KBM-7 (cell line): ENCODE measurements around the gene PRSS58.

Experiments used
- DNase-seq: peaks from one replicate; pipeline ENCODE4 v3.0.0-alpha.2; 2015
- in situ Hi-C: fragments of 300-500 bp; cut with MboI; formaldehyde crosslinking; loops from 2 replicates; pipeline ENCODE4 v1.14.3; 2020; ENCODE audit warnings: low sequenced_read_pairs, low pct_unique_long_range_greater_than_20kb, mixed read lengths

PRSS58 gene

GRCh38 chr7:142257958-142258357 lies at the start of gene PRSS58:
TSS of gene PRSS58 (minus strand) at chr7:142258058. CDS start at chr7:142257707, 351 bp downstream.
- no peak for DNase-seq
- in situ Hi-C loops, result no loop called here

DNA sequence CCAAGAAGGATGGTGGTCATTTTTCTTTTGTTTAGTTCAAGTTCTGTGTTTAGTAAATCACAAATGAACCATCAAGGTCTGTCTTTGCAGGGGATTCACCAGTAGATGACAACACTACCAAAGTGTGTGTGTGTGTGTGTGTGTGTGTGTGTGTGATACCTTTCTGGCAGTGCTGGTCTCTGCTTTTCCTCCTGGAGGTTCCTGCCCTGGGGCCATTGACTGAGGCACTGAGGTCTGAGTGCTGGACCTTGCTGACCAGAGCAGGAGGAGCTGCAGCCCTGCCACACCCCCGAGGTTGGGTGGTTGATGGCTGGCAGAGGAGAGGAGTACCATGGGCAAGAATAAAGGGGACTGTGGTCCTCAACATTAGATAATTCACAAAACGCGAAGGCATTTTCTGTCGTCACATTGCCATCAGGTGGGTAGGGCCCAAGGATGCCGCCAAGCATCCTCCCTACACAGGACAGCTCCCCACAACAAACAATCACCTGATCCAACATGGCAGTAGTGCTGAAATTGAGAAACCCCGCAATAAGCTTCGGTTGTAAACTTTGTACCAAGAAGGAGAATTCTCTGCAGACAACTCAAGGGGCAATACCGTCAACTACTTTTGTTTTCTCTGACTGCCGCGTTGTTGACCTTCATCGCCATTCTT lies 49.5 kb upstream of the PRSS58 start:
- in situ Hi-C loops, result no loop called here
- DNase-seq, result no peak

GRCh38 chr7:142303650-142304049 lies 45.8 kb upstream of the PRSS58 start:
- DNase-seq, result peak; percentile 18
- in situ Hi-C loops, result no loop called here

- in situ Hi-C loops, result no loop called here
These were observed 44.2 kb upstream of the PRSS58 start for GRCh38 chr7:142301923-142302550.

DNA sequence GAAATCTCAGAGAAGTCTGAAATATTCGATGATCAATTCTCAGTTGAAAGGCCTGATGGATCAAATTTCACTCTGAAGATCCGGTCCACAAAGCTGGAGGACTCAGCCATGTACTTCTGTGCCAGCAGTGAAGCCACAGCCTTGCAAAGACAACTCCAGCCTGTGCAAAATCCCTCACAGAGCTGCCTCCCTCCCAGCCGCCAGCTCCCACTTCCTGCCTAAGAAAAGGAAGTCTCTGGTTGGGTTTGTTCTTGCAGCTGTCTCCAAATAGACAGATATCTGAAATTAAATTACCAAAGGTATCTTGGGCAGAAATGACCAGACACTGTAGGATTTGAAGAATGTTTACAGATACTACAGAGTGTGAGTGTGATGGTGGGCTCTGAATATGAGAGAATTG lies 43.4 kb upstream of the PRSS58 start:
- peak; percentile 56 for DNase-seq

More at GRCh38 chr7:142301923-142302550, 44.2 kb upstream of the PRSS58 start:
- DNase-seq, result peak; percentile 37

DNA sequence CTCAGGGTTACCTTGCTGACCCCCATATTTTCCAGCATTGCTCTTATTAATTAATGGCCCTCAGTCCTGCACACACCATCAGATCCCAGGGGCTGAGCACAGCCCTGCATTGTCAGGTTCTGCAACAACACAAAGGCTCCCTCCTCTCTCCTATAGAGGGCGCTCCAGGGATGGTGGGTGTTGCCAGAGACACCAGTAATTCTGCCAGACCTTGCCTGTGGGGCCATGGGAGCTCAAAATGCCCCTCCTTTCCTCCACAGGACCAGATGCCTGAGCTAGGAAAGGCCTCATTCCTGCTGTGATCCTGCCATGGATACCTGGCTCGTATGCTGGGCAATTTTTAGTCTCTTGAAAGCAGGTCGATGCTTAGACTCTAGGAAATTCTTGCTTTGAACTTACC lies 42.8 kb upstream of the PRSS58 start:
- peak; percentile 11 for DNase-seq
- in situ Hi-C loops, result no loop called here

More for the DNA sequence above, 43.4 kb upstream of the PRSS58 start:
- in situ Hi-C loops, result no loop called here

GRCh38 chr7:142299237-142299781 lies 41.5 kb upstream of the PRSS58 start:
- no peak for DNase-seq
- in situ Hi-C loops, result no loop called here

GRCh38 chr7:142298627-142299026 lies 40.8 kb upstream of the PRSS58 start:
- in situ Hi-C loops, result no loop called here
- DNase-seq, result no peak

DNA sequence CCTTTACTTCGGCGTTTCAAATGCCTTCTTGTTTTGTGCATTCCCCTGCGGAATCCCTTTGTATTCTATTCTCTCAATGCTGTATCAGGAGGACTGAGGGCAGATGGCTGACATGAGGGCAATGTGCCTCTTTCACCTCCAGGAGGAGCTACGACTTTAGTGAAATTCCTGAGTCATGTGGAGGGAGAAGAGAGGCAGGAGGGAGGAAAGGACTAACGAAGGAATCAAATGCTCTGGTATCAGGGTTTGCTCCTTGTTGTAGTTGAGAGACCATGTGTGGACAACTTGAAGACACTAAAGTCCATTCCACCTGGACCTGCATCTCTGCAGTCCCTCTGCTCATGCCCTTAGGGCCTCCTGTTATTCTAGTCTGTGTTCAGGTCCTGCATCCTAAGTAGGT lies 40.2 kb upstream of the PRSS58 start:
- in situ Hi-C loops, result no loop called here
- peak; percentile 12 for DNase-seq

DNA sequence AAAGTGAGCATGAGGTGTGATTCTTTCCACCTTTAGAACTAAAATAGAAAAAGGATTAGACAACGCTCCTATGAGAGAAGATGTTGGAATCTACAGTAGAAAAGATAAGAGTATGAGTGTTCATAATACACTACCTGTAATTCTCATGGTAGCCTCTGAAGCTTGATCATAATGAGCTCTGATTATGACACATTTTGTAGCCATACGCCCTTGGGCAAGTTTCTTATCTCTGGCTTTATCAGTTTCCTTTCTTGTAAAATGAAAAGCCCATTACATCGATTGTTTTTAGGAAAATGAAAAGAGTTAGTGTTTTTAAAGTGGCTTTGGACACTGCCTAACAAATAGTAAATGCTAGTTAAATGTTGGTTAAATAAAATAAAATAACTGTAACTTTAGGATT lies 22.4 kb upstream of the PRSS58 start:
- no peak for DNase-seq
- in situ Hi-C loops, result no loop called here

GRCh38 chr7:142279601-142280000 lies 21.7 kb upstream of the PRSS58 start:
- no peak for DNase-seq
- in situ Hi-C loops, result no loop called here

DNA sequence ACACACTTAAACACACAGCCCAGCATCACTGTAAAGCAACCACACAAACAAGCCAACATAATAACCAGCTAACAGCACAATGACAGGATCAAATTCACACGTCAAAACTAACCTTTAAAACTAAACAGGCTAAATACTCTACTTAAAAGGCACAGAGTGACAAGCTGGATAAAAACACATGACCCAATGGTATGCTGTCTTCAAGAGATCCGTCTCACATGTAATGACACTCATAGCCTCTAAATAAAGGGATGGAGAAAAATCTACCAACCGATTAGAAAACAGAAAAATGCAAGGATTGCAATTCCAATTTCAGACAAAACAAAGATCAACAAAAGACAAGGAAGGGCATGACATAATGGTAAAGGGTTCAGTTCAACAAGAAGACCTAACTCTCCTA lies 17.2 kb upstream of the PRSS58 start:
- no peak for DNase-seq
- in situ Hi-C loops, result no loop called here

DNA sequence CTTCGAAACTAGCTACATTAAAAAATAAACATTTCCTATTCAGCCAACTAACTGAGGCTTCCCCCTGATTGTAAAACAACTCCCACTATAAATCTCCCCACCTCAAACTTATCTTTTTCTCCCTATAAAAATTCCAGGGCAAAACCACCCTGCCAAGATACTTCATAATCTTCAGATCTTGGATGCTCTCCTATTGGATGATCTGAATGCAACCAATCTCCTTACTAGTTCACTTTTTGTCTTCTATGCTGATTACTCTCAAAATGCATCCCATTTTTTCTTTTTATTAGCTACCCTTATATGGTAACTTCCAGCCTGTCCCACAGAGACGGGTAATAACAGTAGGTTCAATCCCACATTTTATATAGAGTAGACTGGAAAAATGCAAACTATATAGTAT lies 15.0 kb upstream of the PRSS58 start:
- in situ Hi-C loops, result no loop called here

DNA sequence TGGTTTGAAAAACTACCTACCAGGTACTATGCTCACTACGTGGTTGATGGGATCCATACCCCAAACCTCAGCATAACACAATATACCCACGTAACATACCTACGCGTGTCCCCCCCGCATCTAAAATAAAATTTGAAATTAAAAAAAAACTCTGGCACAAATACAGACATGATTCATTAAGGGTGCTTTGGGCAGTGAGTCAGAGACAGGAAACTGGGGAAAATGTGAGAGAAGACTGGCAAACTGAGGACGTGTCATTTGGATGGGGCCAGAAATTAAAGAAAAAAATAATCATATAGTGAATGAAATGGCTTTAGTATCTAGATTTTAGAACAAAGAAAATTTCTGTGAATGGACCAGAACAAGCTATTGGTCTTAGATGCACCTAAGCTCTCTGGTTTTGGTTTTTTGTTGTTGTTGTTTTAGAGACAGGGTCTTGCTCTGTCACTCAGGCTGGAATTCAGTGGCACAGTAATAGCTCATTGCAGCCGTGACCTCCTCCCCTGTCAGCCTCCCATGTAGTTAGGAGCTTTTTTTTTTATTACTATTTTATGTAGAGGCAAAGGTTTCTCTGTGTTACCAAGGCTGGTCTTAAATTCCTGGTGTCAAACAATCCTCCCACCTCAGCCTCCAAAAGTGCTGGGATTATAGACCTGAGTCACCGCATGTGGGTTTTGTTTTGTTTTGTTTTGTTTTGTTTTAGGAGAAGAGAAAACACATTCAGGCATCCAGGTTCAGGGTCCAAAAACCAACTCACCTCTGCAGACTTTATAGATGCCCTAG lies 5.9 kb upstream of the PRSS58 start:
- in situ Hi-C loops, result no loop called here
- no peak for DNase-seq

More for the DNA sequence above, 15.0 kb upstream of the PRSS58 start:
- DNase-seq, result no peak

- DNase-seq, result no peak
- in situ Hi-C loops, result no loop called here
These were observed 7.2 kb downstream of the PRSS58 start for GRCh38 chr7:142250705-142251104.

DNA sequence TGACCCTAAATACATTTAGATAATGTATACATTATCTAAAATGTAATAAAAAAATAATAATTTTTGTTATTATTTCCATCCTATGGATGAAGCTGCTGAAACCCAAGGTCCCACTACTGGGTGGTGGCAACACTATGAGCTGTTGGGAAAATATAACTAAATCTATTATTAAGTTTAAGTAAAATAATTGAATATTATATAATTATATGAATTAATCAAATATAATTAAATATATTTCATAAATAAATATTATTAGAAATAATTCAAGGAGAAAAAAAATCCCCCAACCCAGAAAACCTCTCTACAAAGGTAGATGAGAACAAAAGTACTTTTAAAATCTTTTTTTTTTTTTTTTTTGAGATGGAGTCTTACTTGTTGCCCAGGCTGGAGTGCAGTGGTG lies 7.9 kb downstream of the PRSS58 start:
- in situ Hi-C loops, result no loop called here
- no peak for DNase-seq

DNA sequence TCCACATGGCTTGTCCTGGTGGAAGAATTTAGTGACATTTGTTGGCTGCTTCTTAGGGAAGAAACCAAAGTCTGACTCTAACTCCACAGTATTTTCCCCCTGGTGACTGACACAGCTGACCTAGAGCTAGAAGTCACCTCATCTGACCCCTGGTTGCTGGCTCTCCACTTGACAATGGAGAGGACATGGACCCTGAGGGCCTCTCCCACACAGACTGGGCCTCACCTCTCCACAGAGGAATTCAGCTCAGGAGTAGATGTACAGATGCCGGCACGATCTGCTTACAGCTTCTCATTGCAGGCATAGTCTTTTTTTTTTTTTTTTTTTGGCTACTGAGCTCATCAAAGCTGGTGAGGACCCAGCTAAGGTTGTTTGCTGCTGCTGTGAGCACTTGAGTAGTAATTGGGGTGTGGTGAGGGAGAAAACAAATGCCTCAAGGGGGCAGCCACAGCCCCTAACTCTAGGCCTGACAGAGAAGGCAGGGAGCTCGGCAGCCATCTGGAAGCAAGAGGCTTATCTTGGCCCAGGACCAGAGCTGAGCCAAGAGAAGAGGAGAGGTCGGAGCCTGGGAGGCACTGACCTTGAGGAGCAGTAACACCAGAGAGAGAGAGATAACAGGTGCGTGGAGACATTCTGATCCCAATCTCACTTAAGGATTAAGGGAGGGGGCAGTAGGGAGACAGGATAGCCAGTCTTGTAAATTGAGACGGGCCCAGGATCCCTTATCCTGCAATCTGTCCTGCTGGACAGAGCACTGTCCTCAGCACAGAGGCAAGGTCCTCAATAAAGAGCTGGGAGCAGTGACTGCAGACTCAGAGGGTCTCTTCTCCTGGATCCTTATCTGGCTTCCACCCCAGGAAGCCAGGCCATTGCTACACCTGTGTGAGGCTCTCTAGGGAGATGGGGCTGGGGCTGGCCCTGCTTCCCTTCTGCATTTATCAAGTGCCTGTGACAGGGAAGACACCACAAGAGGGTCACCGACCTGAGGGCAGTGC lies 9.4 kb downstream of the PRSS58 start:
- no peak for DNase-seq
- in situ Hi-C loops, result no loop called here

GRCh38 chr7:142243823-142244222 lies 14.0 kb downstream of the PRSS58 start:
- DNase-seq, result no peak
- in situ Hi-C loops, result no loop called here

DNA sequence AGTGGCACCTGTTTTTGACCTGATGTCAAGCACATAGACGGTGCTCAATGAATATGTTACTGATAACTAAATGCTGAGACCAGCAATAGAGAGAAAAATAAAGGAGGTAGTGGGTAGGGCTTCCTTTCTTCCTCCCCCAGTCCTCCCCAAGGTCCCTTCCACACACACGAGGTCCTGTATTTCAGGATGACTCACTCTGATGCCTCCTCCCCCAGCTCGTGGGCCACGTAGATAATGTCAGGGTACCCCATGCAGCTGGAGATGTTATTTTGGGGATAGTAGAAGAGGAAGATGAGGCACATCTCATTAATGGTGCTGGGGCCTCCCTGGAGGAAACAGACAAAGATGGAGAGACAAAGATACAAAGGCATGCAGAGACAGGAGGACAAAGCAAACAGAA lies 17.3 kb downstream of the PRSS58 start:
- in situ Hi-C loops, result no loop called here
- no peak for DNase-seq
